Stimulated activated CD8-positive, alpha-beta memory T cell treated with anti-CD3 and anti-CD28 coated beads, Interleukin-2, amount 100 ng/mL, for 48 hours (primary cell): ENCODE data around the gene CTDSP2.
A peak's percentile ranks its signal among the peaks of the same experiment; 100 is the strongest.

Experiments
- DNase-seq, 2 donors: peaks; one replicate each; pipeline ENCODE4 v3.0.0-alpha.2; 2020; ENCODE audit warnings: low read depth in 2 of 2

The CTDSP2 gene

GRCh38 chr12:57816001-57816854 lies 30.3 kb downstream of the CTDSP2 start:
- DNase-seq = no peak

DNA sequence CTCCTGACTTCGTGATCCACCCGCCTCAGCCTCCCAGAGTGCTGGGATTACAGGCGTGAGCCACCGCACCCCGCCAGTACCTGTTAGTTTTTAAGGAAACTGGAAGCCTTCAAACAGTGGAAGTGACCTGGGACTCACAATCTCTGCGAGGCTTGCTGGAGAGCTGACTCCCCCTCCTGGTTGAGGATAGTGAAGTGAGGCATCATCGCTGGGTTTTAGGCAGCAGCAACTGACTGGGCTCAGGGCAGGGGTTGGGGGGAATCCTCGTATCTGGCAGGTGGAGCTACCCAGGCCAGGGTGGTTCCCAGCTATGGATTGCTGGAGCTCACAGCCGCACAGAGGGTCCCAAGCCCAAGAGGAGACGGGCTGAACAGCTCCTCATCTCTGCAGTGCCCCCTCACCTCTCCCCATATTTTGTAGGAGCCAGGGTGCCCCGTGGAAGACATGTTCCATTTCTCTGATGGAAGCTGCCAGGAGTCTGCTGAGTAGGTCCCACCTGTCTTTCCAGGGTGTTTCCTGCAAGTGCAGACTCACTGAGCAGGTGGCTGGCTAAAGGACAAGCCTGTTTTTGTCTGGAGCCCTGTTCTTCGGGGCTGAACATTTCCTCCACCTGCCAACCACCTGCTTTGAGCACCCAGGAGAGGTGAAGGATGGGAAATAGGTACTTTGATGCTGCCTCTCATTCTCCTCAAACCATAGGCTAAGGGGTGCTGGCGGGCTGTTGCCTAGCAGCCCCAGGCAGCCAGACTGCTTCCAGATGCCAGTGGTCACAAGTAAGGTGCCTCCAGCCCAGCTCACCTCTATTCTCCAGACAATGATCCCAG lies 31.1 kb downstream of the CTDSP2 start:
- DNase-seq = no peak

GRCh38 chr12:57813971-57814772 lies 32.4 kb downstream of the CTDSP2 start:
- no peak for DNase-seq

DNA sequence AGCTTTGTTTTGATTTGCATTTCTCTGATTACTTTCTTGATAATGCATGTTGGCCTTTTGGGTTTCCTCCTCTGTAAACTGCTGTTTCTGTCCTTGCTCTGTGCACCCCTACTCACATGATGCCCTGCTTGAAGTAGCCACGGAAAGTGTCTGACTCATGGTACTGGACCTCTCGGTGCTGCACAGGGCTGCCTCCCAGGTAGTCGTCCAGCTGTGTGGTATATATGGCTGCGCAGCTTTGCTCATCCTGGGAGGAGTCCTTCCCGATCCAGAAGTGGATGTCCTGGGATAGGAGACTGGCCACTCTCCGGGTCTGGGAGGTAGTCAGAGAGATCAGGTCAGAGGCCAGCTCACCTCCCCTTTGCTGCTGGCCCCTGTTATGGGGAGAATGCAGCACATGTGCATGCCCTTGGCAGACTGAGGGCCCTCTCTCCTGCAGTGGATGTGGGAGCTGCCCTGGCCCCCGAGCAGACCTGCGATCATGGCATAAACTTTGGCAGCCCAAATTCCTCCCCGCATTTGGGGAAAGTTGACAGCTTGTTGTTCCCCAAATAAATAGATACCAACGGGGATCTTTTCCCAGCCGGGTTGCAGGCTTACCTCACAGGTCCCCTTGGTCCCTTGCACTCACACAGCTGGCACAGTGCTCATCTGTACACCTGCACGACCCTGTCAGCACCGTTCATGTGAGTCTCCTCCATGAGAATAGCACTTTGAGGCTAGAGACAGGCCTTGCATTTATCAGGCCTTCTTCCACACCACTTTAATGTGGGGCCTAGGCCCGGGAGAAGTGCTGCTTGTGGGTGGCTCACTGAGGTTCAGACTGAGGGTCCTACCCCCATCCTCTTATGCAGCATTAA lies 33.2 kb downstream of the CTDSP2 start:
- DNase-seq = no peak

- no peak for DNase-seq
Measured at GRCh38 chr12:57811028-57811755, 35.3 kb downstream of the CTDSP2 start.

- no peak for DNase-seq
Measured at GRCh38 chr12:57810450-57810849, 36.1 kb downstream of the CTDSP2 start.

- DNase-seq = no peak
Measured at GRCh38 chr12:57809425-57809824, 37.1 kb downstream of the CTDSP2 start.

- DNase-seq = no peak
Measured at GRCh38 chr12:57808351-57808750, 38.2 kb downstream of the CTDSP2 start.

DNA sequence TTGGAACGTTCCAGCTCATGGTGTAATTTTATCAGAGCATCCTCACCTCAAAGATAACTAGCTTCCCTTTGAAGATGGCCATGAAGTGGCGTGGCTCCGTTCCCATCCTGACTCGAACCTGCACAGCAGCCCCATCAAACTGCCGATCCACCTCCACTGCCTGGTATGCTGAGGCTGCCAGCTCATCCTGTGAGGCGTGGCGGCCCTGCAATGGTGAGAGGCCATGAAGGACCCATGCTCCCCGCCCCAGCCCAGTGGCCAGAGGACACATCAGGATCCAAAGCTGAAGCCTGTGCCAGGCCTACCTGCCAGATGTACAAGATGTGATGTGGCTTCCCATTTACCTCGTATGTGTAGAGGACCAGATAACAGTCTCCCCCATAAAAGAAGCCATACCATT lies 39.2 kb downstream of the CTDSP2 start:
- DNase-seq = no peak

- no peak for DNase-seq
Measured at GRCh38 chr12:57806677-57807076, 39.9 kb downstream of the CTDSP2 start.

DNA sequence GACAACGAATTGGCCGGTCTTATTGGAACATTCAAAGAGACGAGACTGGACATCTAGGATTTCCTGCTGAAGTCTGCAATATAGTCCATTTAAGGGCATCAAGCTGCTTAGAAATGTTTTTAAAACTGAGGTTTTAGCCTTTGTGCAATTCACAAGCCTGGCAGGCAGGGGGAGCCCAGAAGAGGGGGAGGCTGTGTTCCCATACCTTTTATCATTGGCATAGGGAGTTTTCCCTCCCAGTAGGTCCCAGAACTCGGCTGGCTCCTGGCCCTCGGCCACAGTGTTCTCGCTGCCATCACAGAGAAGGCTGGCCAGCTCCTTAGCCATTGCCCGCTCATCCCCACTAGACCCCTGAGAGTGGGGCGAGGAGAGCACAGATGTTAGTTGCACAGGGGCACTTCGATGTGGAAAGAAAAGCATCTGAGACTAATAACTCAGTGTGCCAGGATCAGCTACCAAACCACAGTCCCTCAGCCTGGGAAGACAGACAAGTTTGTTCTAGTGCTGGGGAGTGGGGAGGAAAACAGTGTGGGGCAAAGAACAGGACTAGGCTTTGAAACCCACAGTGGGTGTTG lies 43.1 kb downstream of the CTDSP2 start:
- DNase-seq = peak in 1 of 2 donors; percentile 8

DNA sequence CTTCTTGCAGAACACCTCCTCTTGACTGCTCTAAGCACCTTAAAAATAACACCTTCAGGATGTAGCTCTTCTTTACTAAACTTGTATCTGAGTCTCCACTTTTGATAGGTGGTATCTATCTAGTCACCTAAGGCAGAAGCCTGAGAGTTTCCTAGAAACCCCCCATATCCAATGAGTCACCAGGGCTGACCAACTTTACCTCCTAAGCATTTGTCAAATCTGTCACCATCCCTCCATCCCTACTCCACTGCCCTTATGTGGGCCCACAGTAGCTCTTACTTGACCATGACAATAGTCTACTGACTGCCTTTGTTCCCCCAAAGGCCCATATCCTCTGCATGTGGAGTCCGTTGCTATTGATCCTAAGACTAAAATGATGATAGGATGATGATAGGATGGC lies 43.9 kb downstream of the CTDSP2 start:
- DNase-seq = no peak

DNA sequence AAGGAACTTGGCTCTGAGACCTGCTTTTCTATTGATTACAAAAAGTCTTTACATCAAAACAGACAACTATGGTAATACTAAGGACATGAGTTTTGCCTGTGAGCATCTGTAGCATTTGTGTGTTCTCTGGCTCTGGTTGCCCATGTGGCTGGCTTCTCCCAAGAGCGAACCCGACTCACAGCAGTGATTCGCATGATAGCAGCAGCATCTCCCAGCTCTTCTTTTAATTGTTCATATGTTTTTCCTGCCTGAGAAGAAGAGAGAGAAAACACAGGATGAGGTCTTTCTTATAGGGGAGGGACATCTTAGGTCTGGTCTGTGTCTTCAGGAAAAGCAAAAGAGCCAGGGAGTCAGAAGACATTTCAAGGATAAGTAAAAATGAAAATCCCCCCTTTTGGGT lies 45.6 kb downstream of the CTDSP2 start:
- no peak for DNase-seq

- no peak for DNase-seq
Measured at GRCh38 chr12:57797933-57798332, 48.6 kb downstream of the CTDSP2 start.

DNA sequence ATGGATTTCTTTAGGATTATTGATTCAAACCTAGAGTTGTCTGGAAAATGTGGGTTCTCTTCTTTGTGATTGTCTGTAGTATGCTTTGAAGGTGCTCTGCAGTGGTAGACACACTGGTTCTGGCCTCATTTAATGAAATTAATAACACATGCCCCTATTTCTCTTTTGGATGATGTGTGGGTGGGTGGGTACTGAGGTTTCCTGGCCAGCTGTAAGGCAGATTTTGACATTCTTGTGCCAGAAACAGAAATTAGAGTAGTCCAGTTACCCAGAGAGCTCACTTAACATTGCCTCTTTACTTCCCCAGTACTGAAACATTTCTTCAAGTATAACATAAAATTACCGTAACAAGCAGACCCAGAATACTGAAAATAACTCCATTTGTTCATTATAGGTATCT lies 49.5 kb downstream of the CTDSP2 start:
- DNase-seq = no peak

DNA sequence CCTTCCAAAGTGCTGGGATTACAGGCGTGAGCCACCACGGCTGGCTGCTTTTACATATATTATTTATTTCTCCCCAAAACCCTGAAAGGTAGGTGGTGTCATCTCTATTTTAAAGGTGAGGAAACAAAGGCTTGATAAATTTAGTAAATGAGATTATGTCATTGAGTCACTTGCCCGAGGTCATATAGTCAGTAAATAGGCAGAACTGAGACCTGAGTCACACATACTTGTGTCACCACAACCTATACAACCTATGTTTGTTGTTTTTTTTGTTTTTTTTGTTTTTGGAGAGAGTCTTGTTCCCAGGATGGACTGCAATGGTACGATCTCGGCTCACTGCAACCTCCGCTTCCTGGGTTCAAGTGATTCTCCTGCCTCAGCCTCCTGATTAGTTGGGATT lies 51.2 kb downstream of the CTDSP2 start:
- no peak for DNase-seq

GRCh38 chr12:57793920-57794319 lies 52.6 kb downstream of the CTDSP2 start:
- no peak for DNase-seq

DNA sequence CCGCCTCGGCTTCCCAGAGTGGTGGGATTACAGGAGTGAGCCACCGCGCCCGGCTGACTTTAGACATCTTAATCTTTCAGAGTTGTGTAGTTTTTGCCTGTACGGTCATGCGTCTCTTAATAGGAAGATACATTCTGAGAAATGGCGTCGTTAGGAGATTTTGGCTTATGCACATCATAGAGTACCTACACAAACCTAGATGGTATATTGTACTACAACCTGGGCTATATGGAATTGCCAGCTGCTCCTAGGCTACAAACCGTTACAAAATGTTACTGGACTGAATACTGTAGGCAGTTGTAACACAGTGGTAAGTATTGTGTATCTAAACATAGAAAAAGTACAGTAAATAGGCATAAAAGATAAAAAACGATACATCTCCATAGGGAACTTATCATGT lies 62.7 kb downstream of the CTDSP2 start:
- DNase-seq = no peak

- no peak for DNase-seq
Measured at GRCh38 chr12:57783466-57783801, 63.1 kb downstream of the CTDSP2 start.
